Right atrium auricular region (tissue), 2 donors: ENCODE measurements around the gene MCC. TPM values are rescaled to one million over a fixed set of nuclear protein-coding genes. Genes with fewer than 3 reads are reported as not detected.

ENCODE experiments used
- DNase-seq: peaks from one replicate; pipeline ENCODE4 v3.0.0-alpha.2; 2019; ENCODE audit warnings: low spot score
- H3K27ac ChIP-seq, 2 donors: fragments of 200-600 bp; sonication (generic); 1 replicate in 1 of 2; 2 replicates in 1 of 2; pipeline ENCODE4 v1.5.1; 2016 to 2019
- H3K27me3 ChIP-seq, 2 donors: fragments of 200-600 bp; sonication (generic); one replicate each; pipeline versions ENCODE4 v1.5.1 to v1.6.0; 2017 to 2019
- H3K36me3 ChIP-seq: fragments of 200-600 bp; sonication (generic); one replicate; pipeline ENCODE4 v1.5.1; 2016
- H3K4me1 ChIP-seq, 2 donors: fragments of 200-600 bp; sonication (generic); one replicate each; pipeline versions ENCODE4 v1.5.1 to v1.6.0; 2017 to 2019
- H3K4me3 ChIP-seq, 2 donors: fragments of 200-600 bp; sonication (generic); 1 replicate in 1 of 2; 2 replicates in 1 of 2; pipeline ENCODE4 v1.5.1; 2017 to 2019; ENCODE audit warnings: mild to moderate bottlenecking in 1 of 2, moderate library complexity in 1 of 2
- H3K9me3 ChIP-seq, 2 donors: fragments of 200-600 bp; sonication (generic); one replicate each; pipeline ENCODE4 v1.5.1; 2019
- total RNA-seq, 2 donors: library from RNA; depleted of rRNA; stranded (reverse); fragments of >200 nt; gene quantifications; one replicate each; pipeline ENCODE4 v1.1.0, GENCODE V29; 2016
- TF ChIP-seq, protein P1 (sequence below), 2 donors: fragments of 200-600 bp; sonication (generic); IDR thresholded peaks; one replicate each; pipeline ENCODE4 v1.5.1; 2019; ENCODE audit warnings: antibody characterized with exemption in 2 of 2

Gene MCC
- total RNA-seq, 2 donors from 2014 or later: 28.8 to 31.7 TPM

DNA sequence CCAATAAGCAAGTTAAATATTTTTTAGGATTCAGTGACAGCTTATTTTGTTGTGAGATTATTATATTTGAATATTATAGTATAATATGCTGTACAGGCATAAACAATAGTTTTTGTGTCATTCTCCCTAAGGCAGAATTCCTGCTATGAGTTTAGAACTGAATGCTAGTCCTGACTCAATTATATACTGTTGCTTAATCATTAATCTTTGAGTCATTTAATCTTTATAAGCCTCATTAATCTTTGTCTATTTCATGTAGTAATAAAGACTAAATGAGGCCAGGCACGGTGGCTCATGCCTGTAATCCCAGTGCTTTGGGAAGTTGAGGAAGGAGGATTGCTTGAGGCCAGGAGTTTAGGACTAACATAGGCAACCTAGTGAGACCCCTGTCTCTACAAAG is 515.2 kb downstream of the MCC start:
- DNase-seq: no peak
- Histone ChIP-seq H3K27me3 (no peaks in the 10 kb centered on the region), H3K36me3 (no peaks in the 10 kb centered on the region), H3K27ac (no peak overlapping the region), H3K4me3 (no peak overlapping the region), H3K4me1 (peaks cover 0 to 10% of the 10 kb centered on the region in 2 donors), H3K9me3 (no peaks in the 10 kb centered on the region)
- TF ChIP-seq, protein P1, sequence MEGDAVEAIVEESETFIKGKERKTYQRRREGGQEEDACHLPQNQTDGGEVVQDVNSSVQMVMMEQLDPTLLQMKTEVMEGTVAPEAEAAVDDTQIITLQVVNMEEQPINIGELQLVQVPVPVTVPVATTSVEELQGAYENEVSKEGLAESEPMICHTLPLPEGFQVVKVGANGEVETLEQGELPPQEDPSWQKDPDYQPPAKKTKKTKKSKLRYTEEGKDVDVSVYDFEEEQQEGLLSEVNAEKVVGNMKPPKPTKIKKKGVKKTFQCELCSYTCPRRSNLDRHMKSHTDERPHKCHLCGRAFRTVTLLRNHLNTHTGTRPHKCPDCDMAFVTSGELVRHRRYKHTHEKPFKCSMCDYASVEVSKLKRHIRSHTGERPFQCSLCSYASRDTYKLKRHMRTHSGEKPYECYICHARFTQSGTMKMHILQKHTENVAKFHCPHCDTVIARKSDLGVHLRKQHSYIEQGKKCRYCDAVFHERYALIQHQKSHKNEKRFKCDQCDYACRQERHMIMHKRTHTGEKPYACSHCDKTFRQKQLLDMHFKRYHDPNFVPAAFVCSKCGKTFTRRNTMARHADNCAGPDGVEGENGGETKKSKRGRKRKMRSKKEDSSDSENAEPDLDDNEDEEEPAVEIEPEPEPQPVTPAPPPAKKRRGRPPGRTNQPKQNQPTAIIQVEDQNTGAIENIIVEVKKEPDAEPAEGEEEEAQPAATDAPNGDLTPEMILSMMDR (IDR thresholded peaks at IDR 0.05): no peak

Other genes starting within 250 kb of the MCC start
- not detected for gene TSSK1B, start 53.5 kb downstream of the MCC start, total RNA-seq
- 10 to 100 TPM in 1 of 2 donors, 1 to 10 TPM in 1; 7.8 to 12.1 TPM for gene YTHDC2, start 25.2 kb upstream of the MCC start, total RNA-seq